ENCODE results near the gene GTPBP8.
"Not testable (repeated sequence)": the region's sequence is repeated elsewhere in the genome, so short reads cannot be mapped to it uniquely, and the experiment has no call there.

The GTPBP8 gene

DNA sequence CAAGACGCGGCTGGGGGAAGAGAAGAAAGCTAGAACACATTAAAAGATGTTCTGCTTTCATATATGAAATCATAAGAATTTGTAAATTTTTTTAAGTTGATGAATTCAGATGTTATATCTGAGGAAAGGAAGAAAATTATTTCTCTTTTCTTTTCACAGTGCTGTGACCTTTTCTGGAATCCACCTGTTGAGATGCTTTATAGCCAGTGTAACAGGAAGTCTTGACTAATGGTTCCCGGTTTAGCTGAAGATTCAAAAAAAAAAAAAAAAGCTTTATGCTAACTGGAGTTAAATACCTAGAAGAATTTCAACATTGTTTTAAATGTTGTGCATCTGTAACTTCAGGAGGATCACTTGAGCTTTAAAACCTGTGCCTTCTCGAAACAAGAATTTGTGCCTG is 9.9 kb downstream of the GTPBP8 start:
- DNase-seq (ENCODE audit: low spot score), result no peak

- no peak for DNase-seq (ENCODE audit: low spot score)
These were observed 11.3 kb downstream of the GTPBP8 start for GRCh38 chr3:113002037-113002436.

GRCh38 chr3:113002679-113003078 is 11.9 kb downstream of the GTPBP8 start:
- no peak for DNase-seq (ENCODE audit: low spot score)

GRCh38 chr3:113005611-113006010 is 14.8 kb downstream of the GTPBP8 start:
- DNase-seq (ENCODE audit: low spot score), result no peak

- DNase-seq (ENCODE audit: low spot score), result no peak
These were observed 15.7 kb downstream of the GTPBP8 start for GRCh38 chr3:113006359-113007056.

DNA sequence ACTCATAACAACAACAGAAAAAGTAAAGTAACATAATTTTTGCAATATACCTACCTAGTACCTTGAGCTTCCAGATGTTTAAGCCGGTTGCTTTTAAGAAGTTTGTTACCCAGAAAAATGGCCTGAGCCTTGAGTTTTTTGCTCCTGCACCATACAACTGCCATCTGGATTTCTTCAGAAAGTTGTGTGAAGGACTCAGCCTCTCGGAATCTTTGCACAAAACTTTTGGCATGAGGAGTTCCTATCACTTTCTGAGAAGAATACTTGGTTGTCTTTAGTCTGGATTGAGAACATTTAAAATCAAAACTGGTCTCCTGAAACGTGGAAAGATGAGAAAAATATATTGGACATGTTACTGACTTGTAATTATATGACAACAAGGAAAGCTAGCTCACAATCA is 17.3 kb downstream of the GTPBP8 start:
- no peak for DNase-seq (ENCODE audit: low spot score)

DNA sequence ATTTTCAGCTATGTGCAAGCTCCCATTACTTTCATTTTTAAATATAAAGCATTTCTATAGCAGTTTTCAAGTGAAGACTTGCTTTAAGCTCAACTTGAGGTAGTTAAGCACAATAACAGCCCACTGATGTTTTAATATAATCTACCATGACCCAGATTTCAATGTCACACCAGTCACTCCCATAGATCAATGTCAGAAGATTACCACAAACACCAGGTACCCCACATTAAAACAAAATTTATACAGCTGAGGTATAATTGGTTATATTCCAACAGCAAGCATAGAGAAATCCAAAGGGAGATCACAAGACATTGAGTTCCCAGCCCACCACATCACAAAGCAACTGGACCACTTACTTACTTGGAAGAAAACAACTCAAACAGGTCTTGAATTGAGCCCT is 22.8 kb downstream of the GTPBP8 start:
- DNase-seq (ENCODE audit: low spot score), result no peak

DNA sequence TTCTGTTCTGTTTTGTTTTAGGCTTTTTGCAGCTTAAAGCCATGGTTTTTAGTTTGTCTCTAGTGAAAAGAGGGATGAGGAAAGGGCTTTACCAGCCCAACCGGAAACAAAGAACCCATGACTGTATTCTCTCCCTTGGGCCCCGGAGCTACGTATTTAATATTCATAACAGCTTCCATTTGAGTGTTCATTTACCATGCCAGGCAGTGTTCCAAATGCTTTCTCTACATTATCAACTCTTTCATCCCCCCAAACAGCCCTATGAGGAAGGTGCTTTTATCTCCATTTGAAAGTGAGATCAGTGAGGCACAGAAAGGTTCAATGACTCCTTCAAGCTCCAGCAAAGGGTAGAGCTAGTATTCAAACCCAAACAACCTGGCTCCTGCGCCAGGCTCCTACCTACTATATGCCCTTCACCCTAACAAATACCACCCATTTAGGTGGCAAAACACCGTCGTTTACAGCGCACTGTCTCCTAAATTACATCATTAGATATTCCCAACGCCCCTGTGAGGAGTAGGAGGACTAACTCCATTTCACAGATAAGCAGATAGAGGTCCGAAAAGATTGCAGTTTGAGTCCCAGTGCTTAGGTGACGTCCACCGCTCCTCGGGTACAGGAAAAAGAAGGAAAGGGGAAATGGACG is 27.9 kb downstream of the GTPBP8 start:
- peak; percentile 37 for DNase-seq (ENCODE audit: low spot score)

DNA sequence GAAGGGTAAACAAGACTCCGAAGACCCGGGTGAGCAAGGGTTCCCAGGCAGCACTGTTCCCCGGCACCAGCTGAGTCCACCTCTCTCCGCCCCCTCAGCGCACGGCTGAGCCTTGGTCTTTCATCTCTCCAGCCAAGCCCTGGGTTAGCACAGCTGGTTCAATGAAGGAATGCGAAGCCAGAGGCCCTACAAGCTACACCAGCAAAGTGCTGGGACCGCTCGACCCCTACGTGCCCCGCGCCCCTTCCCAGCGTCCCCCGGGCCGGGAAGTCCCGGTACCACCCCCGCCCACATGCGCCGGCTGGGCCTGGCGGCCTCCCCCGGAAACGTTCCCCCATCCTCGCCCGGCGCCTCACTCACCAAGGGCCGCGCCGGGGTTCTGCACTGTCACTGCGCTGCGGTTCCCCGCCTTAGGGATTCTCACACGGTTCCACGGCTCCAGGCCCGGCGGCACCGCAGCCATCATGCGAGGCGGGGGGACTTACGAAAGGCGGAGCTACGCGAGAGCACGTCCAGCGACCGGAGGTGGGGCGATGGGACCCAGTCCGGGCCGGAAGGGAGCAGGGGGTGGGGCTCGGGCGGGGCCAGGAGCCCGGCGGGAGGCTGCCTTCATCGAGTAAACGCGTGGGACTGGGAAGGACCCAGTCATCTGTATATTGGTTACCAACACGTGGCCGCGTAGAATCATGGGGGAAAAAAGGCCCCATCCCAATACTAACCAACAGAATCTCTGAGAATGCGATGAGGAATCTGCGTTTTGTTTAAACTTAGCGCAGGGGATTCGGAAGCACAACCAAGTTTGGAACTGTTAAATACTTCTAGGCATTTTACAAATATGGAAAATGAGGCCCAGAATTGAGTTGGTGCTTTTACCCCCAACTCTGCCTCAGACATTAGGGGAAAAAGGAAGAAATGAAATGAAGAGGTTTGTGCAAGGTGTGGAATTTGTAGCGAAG is 28.7 kb downstream of the GTPBP8 start:
- peak; percentile 72 for DNase-seq (ENCODE audit: low spot score)

- DNase-seq (ENCODE audit: low spot score), result no peak
These were observed 30.7 kb downstream of the GTPBP8 start for GRCh38 chr3:113021471-113021870.

DNA sequence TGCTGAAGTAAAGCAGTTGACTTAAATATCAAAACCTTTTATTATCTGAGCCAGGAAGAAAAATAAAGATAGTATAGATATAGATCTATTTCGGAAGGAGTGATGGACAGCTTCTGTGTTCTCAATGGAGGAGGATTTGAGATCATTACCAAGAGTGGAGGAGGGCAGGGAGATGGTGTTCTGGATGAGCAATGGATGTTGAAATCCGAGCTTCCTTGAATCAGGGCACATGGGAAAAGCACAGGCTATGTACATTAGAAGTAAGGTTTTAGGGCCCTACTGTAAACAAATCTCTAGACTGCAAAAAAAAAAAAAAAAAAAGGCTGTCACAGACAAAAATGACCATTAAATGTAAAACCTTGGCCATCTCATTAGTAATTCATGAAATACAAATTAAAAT is 43.2 kb downstream of the GTPBP8 start:
- no peak for DNase-seq (ENCODE audit: low spot score)

- DNase-seq (ENCODE audit: low spot score), result peak; percentile 42
These were observed 44.7 kb downstream of the GTPBP8 start for GRCh38 chr3:113035387-113035982.

GRCh38 chr3:113038328-113038727 is 47.5 kb downstream of the GTPBP8 start:
- no peak for DNase-seq (ENCODE audit: low spot score)

DNA sequence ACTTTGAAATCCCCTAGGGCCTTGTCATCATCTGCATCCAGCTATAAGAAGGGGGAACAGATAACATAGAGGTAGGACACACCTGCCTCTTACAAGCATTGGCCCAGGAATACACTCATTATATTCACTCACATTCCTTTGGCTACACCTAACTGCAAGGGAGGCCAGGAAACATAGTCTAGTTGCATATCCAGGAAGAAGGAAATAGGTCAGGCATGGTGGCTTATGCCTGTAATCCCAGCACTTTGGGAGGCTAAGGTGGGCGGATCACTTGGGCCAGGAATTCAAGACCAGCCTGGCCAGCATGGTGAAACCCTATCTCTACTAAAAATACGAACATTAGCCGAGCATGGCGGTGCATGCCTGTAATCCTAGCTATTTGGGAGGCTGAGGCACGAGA is 48.8 kb downstream of the GTPBP8 start:
- DNase-seq (ENCODE audit: low spot score), result no peak

GRCh38 chr3:113040231-113040630 is 49.4 kb downstream of the GTPBP8 start:
- no peak for DNase-seq (ENCODE audit: low spot score)

GRCh38 chr3:113043686-113044085 is 52.9 kb downstream of the GTPBP8 start:
- no peak for DNase-seq (ENCODE audit: low spot score)

- not testable (repeated sequence) for DNase-seq (ENCODE audit: low spot score)
These were observed 55.6 kb downstream of the GTPBP8 start for GRCh38 chr3:113046186-113046965.

- DNase-seq (ENCODE audit: low spot score), result peak; percentile 82
These were observed 60.5 kb downstream of the GTPBP8 start for GRCh38 chr3:113051302-113051711.
